Mesendoderm (in vitro differentiated cells): ENCODE measurements around the gene COL20A1.

Experiments
- DNase-seq: peaks from one replicate; pipeline ENCODE4 v3.0.0; 2013
- H2AK5ac ChIP-seq: 2 replicates; pipeline ENCODE4 v1.6.1; 2013; ENCODE audit warnings: low read length, inconsistent platforms
- H2BK120ac ChIP-seq: 2 replicates; pipeline ENCODE4 v1.6.1; 2013; ENCODE audit warnings: low read depth, mild to moderate bottlenecking, low read length, moderate library complexity, mixed read lengths
- H2BK15ac ChIP-seq: replicated peaks from 2 replicates; pipeline ENCODE4 v1.6.1; 2013; ENCODE audit warnings: low read depth, mild to moderate bottlenecking, moderate library complexity
- H2BK5ac ChIP-seq: 2 replicates; pipeline ENCODE4 v1.6.1; 2013; ENCODE audit warnings: low read length, inconsistent platforms
- H3K18ac ChIP-seq: 2 replicates; pipeline ENCODE4 v1.6.1; 2013; ENCODE audit warnings: mild to moderate bottlenecking, low read length, mixed read lengths
- H3K23ac ChIP-seq: one replicate; pipeline ENCODE4 v1.6.1; 2013; ENCODE audit warnings: low read length
- H3K27ac ChIP-seq: 2 replicates; pipeline ENCODE4 v1.5.1; 2013; ENCODE audit warnings: low read depth, mild to moderate bottlenecking, inconsistent platforms, low read length, moderate library complexity
- H3K27me3 ChIP-seq: 2 replicates; pipeline ENCODE4 v1.6.1; 2013; ENCODE audit warnings: low read length, control low read depth, mild to moderate bottlenecking, inconsistent platforms; ENCODE audit not compliant: insufficient read depth, poor library complexity
- H3K36me3 ChIP-seq: 2 replicates; pipeline ENCODE4 v1.6.1; 2013; ENCODE audit warnings: low read length, inconsistent platforms; ENCODE audit not compliant: control insufficient read depth, insufficient read depth
- H3K4ac ChIP-seq: one replicate; pipeline ENCODE4 v1.6.1; 2013; ENCODE audit warnings: low read depth, mild to moderate bottlenecking, low read length, moderate library complexity
- H3K4me1 ChIP-seq: 2 replicates; pipeline ENCODE4 v1.6.1; 2013; ENCODE audit warnings: low read depth, low read length, inconsistent platforms; ENCODE audit not compliant: control insufficient read depth
- H3K4me2 ChIP-seq: 2 replicates; pipeline ENCODE4 v1.6.1; 2013; ENCODE audit warnings: low read length
- H3K4me3 ChIP-seq: 2 replicates; pipeline ENCODE4 v1.5.1; 2013; ENCODE audit warnings: mild to moderate bottlenecking, low read length
- H3K56ac ChIP-seq: one replicate; pipeline ENCODE4 v1.6.1; 2013; ENCODE audit warnings: low read length
- H3K79me1 ChIP-seq: 2 replicates; pipeline ENCODE4 v1.6.1; 2013; ENCODE audit warnings: low read length, inconsistent platforms
- H3K79me2 ChIP-seq: 2 replicates; pipeline ENCODE4 v1.6.1; 2013; ENCODE audit warnings: mild to moderate bottlenecking, low read length; ENCODE audit not compliant: control insufficient read depth, insufficient read depth
- H3K9ac ChIP-seq: 2 replicates; pipeline ENCODE4 v1.6.1; 2013; ENCODE audit warnings: low read length, inconsistent platforms
- H4K5ac ChIP-seq: one replicate; pipeline ENCODE4 v1.6.1; 2013; ENCODE audit warnings: low read length
- H4K8ac ChIP-seq: one replicate; pipeline ENCODE4 v1.6.1; 2013; ENCODE audit warnings: low read depth, mild to moderate bottlenecking, control low read depth, low read length, moderate library complexity
- WGBS: extraction: QIAGEN DNeasy Blood & Tissue Kit; methylation state at CpG from one replicate; pipeline ENCODE4 v1.1.7; 2013; ENCODE audit warnings: low lambda C conversion rate, missing lambda C conversion rate; ENCODE audit not compliant: insufficient coverage; ENCODE audit errors: extremely low coverage; 5-methylcytosine and 5-hydroxymethylcytosine counted together

Gene COL20A1

GRCh38 chr20:63288581-63289251, 4.3 kb upstream of the COL20A1 start:
- Histone ChIP-seq H3K4me3 (no peak overlapping the region), H3K36me3 (peaks cover 11% of the 10 kb centered on the region), H2BK5ac (no peak overlapping the region), H3K79me2 (no peaks in the 10 kb centered on the region), H4K5ac (no peak overlapping the region), H4K8ac (no peak overlapping the region), H3K27me3 (no peaks in the 10 kb centered on the region), H3K27ac (no peak overlapping the region), H3K23ac (no peak overlapping the region), H3K9ac (no peak overlapping the region), H3K18ac (no peak overlapping the region), H3K4me2 (no peak overlapping the region), H2BK120ac (no peak overlapping the region), H2AK5ac (no peak overlapping the region), H3K56ac (no peak overlapping the region), H2BK15ac (no peak overlapping the region), H3K4ac (no peak overlapping the region), H3K79me1 (no peaks in the 10 kb centered on the region), H3K4me1 (no peaks in the 10 kb centered on the region)
- no peak for DNase-seq
- no CpG with 5 or more reads among the region's 28 CpGs for WGBS

GRCh38 chr20:63289311-63290135, 3.5 kb upstream of the COL20A1 start:
- no peaks in the 10 kb centered on the region for H3K79me1 ChIP-seq
- no peaks in the 10 kb centered on the region for H3K4me1 ChIP-seq
- no peak overlapping the region for H3K27ac ChIP-seq
- no peak overlapping the region for H2BK5ac ChIP-seq
- H3K9ac ChIP-seq, result no peak overlapping the region
- no peaks in the 10 kb centered on the region for H3K27me3 ChIP-seq
- H3K18ac ChIP-seq, result no peak overlapping the region
- H3K36me3 ChIP-seq, result peaks cover 9% of the 10 kb centered on the region
- H4K5ac ChIP-seq, result no peak overlapping the region
- H3K56ac ChIP-seq, result no peak overlapping the region
- no peak for DNase-seq
- no peak overlapping the region for H4K8ac ChIP-seq
- H3K23ac ChIP-seq, result no peak overlapping the region
- H3K4me3 ChIP-seq, result no peak overlapping the region
- no peak overlapping the region for H3K4ac ChIP-seq
- no CpG with 5 or more reads among the region's 25 CpGs for WGBS
- no peak overlapping the region for H3K4me2 ChIP-seq
- no peaks in the 10 kb centered on the region for H3K79me2 ChIP-seq
- no peak overlapping the region for H2BK15ac ChIP-seq
- H2AK5ac ChIP-seq, result no peak overlapping the region
- H2BK120ac ChIP-seq, result no peak overlapping the region

GRCh38 chr20:63290136-63290676, 2.8 kb upstream of the COL20A1 start:
- H3K36me3 ChIP-seq, result peaks cover 7% of the 10 kb centered on the region
- H3K4me3 ChIP-seq, result no peak overlapping the region
- H2BK5ac ChIP-seq, result no peak overlapping the region
- H4K5ac ChIP-seq, result no peak overlapping the region
- H3K4me1 ChIP-seq, result no peaks in the 10 kb centered on the region
- H3K4me2 ChIP-seq, result no peak overlapping the region
- H3K23ac ChIP-seq, result no peak overlapping the region
- H3K79me2 ChIP-seq, result no peaks in the 10 kb centered on the region
- no peak overlapping the region for H3K18ac ChIP-seq
- no peaks in the 10 kb centered on the region for H3K27me3 ChIP-seq
- no peak overlapping the region for H2AK5ac ChIP-seq
- no peak overlapping the region for H3K56ac ChIP-seq
- no peak overlapping the region for H3K9ac ChIP-seq
- no peak overlapping the region for H3K4ac ChIP-seq
- H3K79me1 ChIP-seq, result no peaks in the 10 kb centered on the region
- H2BK120ac ChIP-seq, result no peak overlapping the region
- WGBS, result no CpG with 5 or more reads among the region's 17 CpGs
- no peak overlapping the region for H2BK15ac ChIP-seq
- no peak for DNase-seq
- H4K8ac ChIP-seq, result no peak overlapping the region
- no peak overlapping the region for H3K27ac ChIP-seq

GRCh38 chr20:63290677-63291472, 2.1 kb upstream of the COL20A1 start:
- H2BK120ac ChIP-seq, result no peak overlapping the region
- H3K56ac ChIP-seq, result peak overlapping the region; percentile 17
- no peak overlapping the region for H3K4me2 ChIP-seq
- H3K79me2 ChIP-seq, result no peaks in the 10 kb centered on the region
- H4K8ac ChIP-seq, result no peak overlapping the region
- no peak overlapping the region for H3K23ac ChIP-seq
- H3K4me1 ChIP-seq, result no peaks in the 10 kb centered on the region
- H4K5ac ChIP-seq, result no peak overlapping the region
- H3K36me3 ChIP-seq, result peaks cover 5% of the 10 kb centered on the region
- no peak overlapping the region for H2BK5ac ChIP-seq
- H3K4ac ChIP-seq, result no peak overlapping the region
- H3K4me3 ChIP-seq, result no peak overlapping the region
- no peak overlapping the region for H3K18ac ChIP-seq
- H2AK5ac ChIP-seq, result no peak overlapping the region
- H2BK15ac ChIP-seq, result no peak overlapping the region
- DNase-seq, result peak; percentile 63
- H3K27ac ChIP-seq, result no peak overlapping the region
- WGBS, result no CpG with 5 or more reads among the region's 26 CpGs
- no peak overlapping the region for H3K9ac ChIP-seq
- H3K79me1 ChIP-seq, result no peaks in the 10 kb centered on the region
- peaks cover under 1% of the 10 kb centered on the region for H3K27me3 ChIP-seq

GRCh38 chr20:63291811-63292210, 1.2 kb upstream of the COL20A1 start:
- H2BK5ac ChIP-seq, result no peak overlapping the region
- H3K27ac ChIP-seq, result no peak overlapping the region
- peaks cover 5% of the 10 kb centered on the region for H3K36me3 ChIP-seq
- peak; percentile 14 for DNase-seq
- no peak overlapping the region for H2BK15ac ChIP-seq
- no peak overlapping the region for H3K56ac ChIP-seq
- H2BK120ac ChIP-seq, result no peak overlapping the region
- no peak overlapping the region for H3K4me3 ChIP-seq
- H3K23ac ChIP-seq, result no peak overlapping the region
- WGBS, result no CpG with 5 or more reads among the region's 10 CpGs
- H3K4me1 ChIP-seq, result no peaks in the 10 kb centered on the region
- H4K8ac ChIP-seq, result no peak overlapping the region
- H3K18ac ChIP-seq, result no peak overlapping the region
- H4K5ac ChIP-seq, result no peak overlapping the region
- no peak overlapping the region for H2AK5ac ChIP-seq
- H3K4ac ChIP-seq, result no peak overlapping the region
- no peaks in the 10 kb centered on the region for H3K79me2 ChIP-seq
- H3K27me3 ChIP-seq, result peaks cover 4% of the 10 kb centered on the region
- no peak overlapping the region for H3K4me2 ChIP-seq
- H3K9ac ChIP-seq, result no peak overlapping the region
- no peaks in the 10 kb centered on the region for H3K79me1 ChIP-seq
